GM21737 (cell line): ENCODE measurements around the gene SYNGAP1.

ENCODE experiments used
- ATAC-seq: cut with Tn5 transposase; IDR thresholded peaks from one replicate; pipeline ENCODE4 v1.9.1; 2021; ENCODE audit warnings: mild to moderate bottlenecking, moderate library complexity; ENCODE audit not compliant: unreplicated experiment

Gene SYNGAP1

GRCh38 chr6:33434961-33435360 is 15.1 kb downstream of the SYNGAP1 start:
- ATAC-seq = no peak

GRCh38 chr6:33437666-33438065 is 17.8 kb downstream of the SYNGAP1 start:
- no peak for ATAC-seq

DNA sequence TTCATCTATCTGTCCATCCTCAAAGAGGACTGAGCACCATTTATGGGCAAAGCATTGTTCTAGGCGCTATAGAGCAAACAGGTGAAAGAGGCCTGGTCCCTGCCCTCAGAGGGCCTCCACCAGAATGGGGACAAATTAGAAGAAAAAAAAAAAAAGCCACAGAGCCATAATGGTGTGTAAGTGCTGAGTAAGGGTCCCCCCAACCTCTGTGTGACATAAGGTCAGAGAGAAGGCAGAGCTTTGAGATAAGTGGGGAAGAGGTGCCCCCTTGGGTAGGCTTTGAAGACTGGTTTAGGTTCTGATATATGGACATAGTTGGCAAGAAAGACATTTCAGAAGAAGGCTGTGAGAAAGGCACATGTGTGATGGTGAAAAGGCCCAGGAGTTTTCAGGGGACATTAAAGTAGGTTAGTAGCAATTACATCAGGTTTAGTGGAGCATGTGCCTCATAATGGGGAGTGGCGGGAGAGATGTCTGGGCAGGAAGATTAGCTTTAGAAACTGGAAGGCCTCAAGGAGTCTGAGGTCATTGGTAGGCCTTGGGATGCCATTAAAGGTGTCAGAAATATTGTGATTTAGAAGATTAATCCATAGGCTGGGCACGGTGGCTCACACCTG is 19.2 kb downstream of the SYNGAP1 start:
- ATAC-seq = no peak

DNA sequence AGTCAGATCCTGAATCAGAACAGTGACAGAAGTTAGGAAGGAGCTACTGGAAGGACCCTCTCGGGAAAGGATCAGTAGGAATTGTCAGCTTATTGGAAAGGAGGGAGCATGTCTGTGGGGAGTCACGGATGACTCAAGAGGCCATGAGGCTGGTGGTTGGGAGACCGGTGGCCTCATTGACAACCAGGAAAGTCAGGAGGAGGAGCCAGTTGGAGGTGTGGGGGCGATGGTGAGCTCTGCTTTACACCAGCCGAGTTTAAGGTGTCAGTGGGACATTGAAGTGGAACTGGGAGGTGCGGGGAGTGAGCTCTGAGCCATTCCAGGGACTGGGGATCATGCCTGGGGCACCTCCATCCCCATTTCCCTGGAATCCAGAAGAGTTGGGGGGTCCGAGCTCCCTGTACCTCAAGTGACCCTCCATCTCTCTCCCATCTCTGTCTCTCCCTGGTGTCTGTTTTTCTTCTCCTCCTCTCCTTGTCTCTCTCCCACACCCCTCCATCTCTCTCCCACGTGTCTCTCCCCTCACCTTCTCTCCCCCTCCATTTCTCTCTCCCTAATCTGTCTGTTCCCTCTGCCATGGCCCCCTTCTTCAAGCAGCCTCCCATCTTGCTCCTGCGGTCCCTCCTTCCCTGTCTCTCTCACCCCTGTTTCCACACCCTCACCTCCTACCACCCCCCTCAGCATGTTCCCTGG is 20.2 kb downstream of the SYNGAP1 start:
- ATAC-seq = no peak

DNA sequence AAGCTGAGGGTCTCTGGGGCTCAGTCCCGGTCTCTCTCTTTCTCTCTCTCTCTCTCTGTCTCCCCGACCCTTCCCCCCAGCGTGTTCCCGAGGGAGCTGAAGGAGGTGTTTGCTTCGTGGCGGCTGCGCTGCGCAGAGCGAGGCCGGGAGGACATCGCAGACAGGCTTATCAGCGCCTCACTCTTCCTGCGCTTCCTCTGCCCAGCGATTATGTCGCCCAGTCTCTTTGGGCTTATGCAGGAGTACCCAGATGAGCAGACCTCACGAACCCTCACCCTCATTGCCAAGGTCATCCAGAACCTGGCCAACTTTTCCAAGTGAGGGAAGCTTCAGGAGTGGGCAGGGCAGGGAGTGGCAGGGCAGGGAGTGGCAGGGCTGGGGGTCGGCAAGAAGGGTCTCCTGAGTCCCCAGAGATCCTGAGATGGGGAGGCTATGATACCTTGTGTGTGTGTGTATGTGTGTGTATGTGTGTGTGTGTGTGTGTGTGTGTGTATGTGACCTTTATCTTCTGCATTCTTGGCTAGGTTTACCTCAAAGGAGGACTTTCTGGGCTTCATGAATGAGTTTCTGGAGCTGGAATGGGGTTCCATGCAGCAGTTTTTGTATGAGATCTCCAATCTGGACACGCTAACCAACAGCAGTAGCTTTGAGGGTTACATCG is 20.9 kb downstream of the SYNGAP1 start:
- no peak for ATAC-seq

DNA sequence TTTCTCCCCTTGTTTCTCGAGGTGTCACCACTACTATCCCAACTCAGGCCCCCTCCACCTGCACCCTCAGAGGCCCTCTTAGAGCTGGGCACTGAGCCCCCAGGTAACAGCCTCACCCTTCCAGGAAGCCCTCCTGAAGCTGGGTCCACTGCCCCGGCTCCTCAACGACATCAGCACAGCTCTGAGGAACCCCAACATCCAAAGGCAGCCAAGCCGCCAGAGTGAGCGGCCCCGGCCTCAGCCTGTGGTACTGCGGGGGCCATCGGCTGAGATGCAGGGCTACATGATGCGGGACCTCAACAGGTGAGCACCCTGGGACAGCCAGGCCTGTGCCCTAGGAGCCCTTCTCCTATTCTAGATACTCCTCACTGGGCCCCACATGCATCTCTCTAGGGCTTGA is 21.6 kb downstream of the SYNGAP1 start:
- ATAC-seq = no peak

DNA sequence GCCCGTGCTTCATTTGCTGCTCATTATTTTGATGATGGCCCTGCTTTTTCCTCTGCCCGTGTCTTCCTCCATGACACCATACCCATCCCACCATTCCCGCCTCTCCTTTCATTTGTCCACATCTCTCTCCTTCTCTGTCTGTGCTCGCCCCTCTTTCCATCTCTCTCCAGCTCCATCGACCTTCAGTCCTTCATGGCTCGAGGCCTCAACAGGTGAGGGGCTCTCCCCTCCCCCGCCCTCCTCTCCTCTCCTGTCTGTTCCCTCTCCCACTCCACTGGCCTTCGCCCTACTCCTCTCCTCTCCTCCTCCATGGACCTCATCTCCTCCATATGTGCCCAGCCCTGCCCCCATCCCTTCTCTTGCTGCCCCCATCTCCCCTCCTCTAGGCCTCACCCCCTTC is 22.4 kb downstream of the SYNGAP1 start:
- no peak for ATAC-seq

- no peak for ATAC-seq
Measured at GRCh38 chr6:33443025-33443424, 23.2 kb downstream of the SYNGAP1 start.

- no peak for ATAC-seq
Measured at GRCh38 chr6:33443619-33444504, 24.0 kb downstream of the SYNGAP1 start.

GRCh38 chr6:33445119-33445603 is 25.3 kb downstream of the SYNGAP1 start:
- ATAC-seq = no peak

- ATAC-seq = no peak
Measured at GRCh38 chr6:33446356-33446755, 26.5 kb downstream of the SYNGAP1 start.

- no peak for ATAC-seq
Measured at GRCh38 chr6:33450434-33450833, 30.6 kb downstream of the SYNGAP1 start.

DNA sequence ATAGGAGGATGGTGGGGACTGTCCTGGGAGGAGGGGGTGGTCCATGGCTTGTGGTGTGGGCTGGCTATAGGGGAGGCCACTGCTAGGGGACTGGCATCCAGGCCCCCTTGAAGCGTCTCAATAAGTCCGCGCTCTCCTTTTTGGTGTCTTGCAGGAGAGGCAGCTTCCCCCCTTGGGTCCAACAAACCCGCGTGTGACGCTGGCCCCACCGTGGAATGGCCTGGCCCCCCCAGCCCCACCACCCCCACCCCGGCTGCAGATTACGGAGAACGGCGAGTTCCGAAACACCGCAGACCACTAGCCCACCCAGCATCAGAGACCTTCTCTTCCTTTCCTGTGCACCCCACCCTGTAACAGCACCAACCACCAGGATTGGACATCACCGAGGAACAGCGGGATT is 31.7 kb downstream of the SYNGAP1 start:
- ATAC-seq = no peak

- ATAC-seq = no peak
Measured at GRCh38 chr6:33452496-33452895, 32.6 kb downstream of the SYNGAP1 start.

- no peak for ATAC-seq
Measured at GRCh38 chr6:33453393-33454008, 33.6 kb downstream of the SYNGAP1 start.

DNA sequence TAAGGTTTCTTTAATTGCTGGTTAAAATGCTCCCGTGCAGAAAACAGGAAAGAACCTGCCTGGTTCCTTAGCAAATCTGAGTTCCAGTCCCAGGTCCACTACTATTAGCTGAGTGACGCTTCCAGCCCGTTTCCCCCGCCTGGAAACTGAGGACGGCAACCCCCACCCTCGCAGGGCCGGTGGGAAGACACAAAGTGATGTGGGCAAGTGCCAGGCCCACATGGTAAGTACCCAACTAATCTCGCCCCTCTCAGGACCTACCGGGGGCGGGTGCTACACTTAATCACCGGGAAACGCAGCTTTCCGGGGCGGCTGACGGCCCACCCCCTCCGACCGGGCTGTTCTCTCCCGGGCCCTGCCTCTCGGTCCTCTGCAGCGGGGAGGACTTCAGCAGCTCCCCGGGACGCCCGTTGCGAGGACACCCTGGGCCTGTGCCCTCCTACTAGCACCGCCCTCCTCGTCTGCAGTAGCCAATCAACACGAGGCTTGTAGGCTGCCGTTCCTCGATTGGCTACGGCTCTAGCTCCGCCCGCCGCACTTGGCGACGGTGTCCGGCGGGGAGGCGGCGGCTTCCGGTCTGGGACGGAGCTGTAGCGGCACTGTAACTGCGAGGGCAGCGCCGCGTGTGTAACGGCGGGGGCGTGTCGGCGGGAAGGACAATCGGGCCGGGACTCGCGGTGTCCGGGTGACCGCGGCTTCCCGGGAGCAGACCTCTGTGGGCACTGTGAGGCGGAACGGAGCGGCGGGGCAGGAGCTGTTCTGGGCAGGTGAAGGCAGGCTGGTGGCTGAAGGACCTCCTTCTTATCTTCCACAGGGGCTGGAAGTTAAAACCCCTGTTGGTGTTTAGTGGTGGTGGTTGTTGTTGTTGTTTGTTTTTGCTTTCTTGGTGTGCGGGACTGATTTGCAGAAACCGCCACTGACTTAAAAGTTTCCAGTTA is 34.4 kb downstream of the SYNGAP1 start, which contains the start of gene ZBTB9:
Gene ZBTB9 (plus strand): TSS at position 568 of the 938 bp plus-strand sequence. CDS start 525 bp downstream, outside the sequence.
- ATAC-seq = peak; percentile 98

- no peak for ATAC-seq
Measured at GRCh38 chr6:33455051-33455450, 35.2 kb downstream of the SYNGAP1 start.

- ATAC-seq = no peak
Measured at GRCh38 chr6:33456156-33456555, 36.3 kb downstream of the SYNGAP1 start.

DNA sequence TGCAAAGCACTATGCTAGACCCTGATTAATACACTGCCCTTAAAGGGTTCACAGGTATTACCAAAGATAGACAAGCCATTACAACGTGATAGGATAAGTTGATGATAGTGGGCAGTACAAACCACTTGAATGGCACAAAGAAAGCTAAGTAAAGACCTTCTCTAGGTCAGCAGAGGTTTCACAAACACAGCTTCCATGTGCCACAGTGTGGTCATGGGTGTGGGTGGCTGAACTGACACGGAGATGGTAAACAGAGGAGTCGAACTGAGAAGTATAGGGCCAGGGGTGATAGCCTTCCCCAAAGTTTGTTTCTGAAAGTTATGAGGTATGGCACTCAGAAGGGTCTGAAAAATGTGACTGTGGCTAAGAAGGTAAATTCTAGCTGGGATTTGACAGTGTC is 38.8 kb downstream of the SYNGAP1 start:
- no peak for ATAC-seq
